Chondrocyte (in vitro differentiated cells): Measurements from ENCODE around the gene NELL2. TPM values are rescaled to one million over a fixed set of nuclear protein-coding genes. Genes with fewer than 3 reads are reported as not detected.
"Not testable (repeated sequence)": the region's sequence is repeated elsewhere in the genome, so short reads cannot be mapped to it uniquely, and the experiment has no call there.

ENCODE experiments used
- DNase-seq: peaks from one replicate; pipeline ENCODE4 v3.0.0; 2021; ENCODE audit warnings: mixed read lengths, low spot score
- H3K27ac Mint-ChIP-seq: one replicate; pipeline ENCODE4 v1.8.0; 2021; ENCODE audit warnings: mild to moderate bottlenecking, moderate library complexity, mixed read lengths; ENCODE audit not compliant: unreplicated experiment
- H3K27me3 Mint-ChIP-seq: 2 replicates; pipeline ENCODE4 v1.8.0; 2021; ENCODE audit warnings: low read depth, mixed read lengths
- H3K36me3 Mint-ChIP-seq: 2 replicates; pipeline ENCODE4 v1.8.0; 2021; ENCODE audit warnings: low read depth, mixed read lengths
- H3K4me1 Mint-ChIP-seq: 2 replicates; pipeline ENCODE4 v1.8.0; 2021; ENCODE audit warnings: low read depth, mild to moderate bottlenecking, mixed read lengths
- H3K4me3 Mint-ChIP-seq: one replicate; pipeline ENCODE4 v1.8.0; 2021; ENCODE audit warnings: mild to moderate bottlenecking, moderate library complexity, mixed read lengths; ENCODE audit not compliant: unreplicated experiment
- H3K9me3 Mint-ChIP-seq: 2 replicates; pipeline ENCODE4 v1.8.0; 2021; ENCODE audit warnings: low read depth, mixed read lengths
- CTCF ChIP-seq: fragments of 200-600 bp; sonication (generic); IDR thresholded peaks from 2 replicates; pipeline ENCODE4 v1.5.0; 2021; ENCODE audit warnings: antibody characterized with exemption, mild to moderate bottlenecking, moderate library complexity
- long read RNA-seq: library from polyadenylated mRNA; stranded (forward); transcript quantifications from one replicate; pipeline ENCODE4 v2.0.0, GENCODE V29; 2021
- total RNA-seq: library from RNA; stranded (reverse); gene quantifications from 3 replicates; pipeline ENCODE4 v1.2.1, GENCODE V29; 2021

NELL2 gene
- total RNA-seq = not detected in 3 replicates
- long read RNA-seq = 0 reads

- no peak for TF ChIP-seq CTCF
- H3K36me3 Mint-ChIP-seq = no peaks in the 10 kb centered on the region
- no peak for DNase-seq
- H3K4me1 Mint-ChIP-seq = peaks cover 20% of the 10 kb centered on the region
- H3K9me3 Mint-ChIP-seq = peaks cover 19% of the 10 kb centered on the region
- H3K4me3 Mint-ChIP-seq = peak within 1 kb of the TSS; percentile 75
- H3K27me3 Mint-ChIP-seq = peaks cover 52% of the 10 kb centered on the region
- H3K27ac Mint-ChIP-seq = no peak within 1 kb of the TSS
These were observed at the start of gene NELL2 for GRCh38 chr12:44875954-44876543. TSS of gene NELL2 (minus strand) at chr12:44876315. CDS start at chr12:44875869, 446 bp downstream.

GRCh38 chr12:44921736-44922135, 45.6 kb upstream of the NELL2 start:
- no peak for DNase-seq
- no peak for TF ChIP-seq CTCF
- Mint-ChIP-seq H3K9me3 (no peaks in the 10 kb centered on the region), H3K27ac (no peak overlapping the region), H3K27me3 (peaks cover 9% of the 10 kb centered on the region), H3K4me3 (no peak overlapping the region), H3K36me3 (no peaks in the 10 kb centered on the region), H3K4me1 (no peaks in the 10 kb centered on the region)

- no peaks in the 10 kb centered on the region for H3K36me3 Mint-ChIP-seq
- H3K9me3 Mint-ChIP-seq = no peaks in the 10 kb centered on the region
- no peak for DNase-seq
- TF ChIP-seq CTCF = no peak
- H3K27ac Mint-ChIP-seq = no peak overlapping the region
- peaks cover 16% of the 10 kb centered on the region for H3K27me3 Mint-ChIP-seq
- no peak overlapping the region for H3K4me3 Mint-ChIP-seq
- no peaks in the 10 kb centered on the region for H3K4me1 Mint-ChIP-seq
These were observed 41.0 kb upstream of the NELL2 start for GRCh38 chr12:44917141-44917540.

GRCh38 chr12:44915958-44916357, 39.8 kb upstream of the NELL2 start:
- Mint-ChIP-seq H3K27ac (no peak overlapping the region), H3K27me3 (peaks cover 16% of the 10 kb centered on the region), H3K4me1 (no peaks in the 10 kb centered on the region), H3K36me3 (no peaks in the 10 kb centered on the region), H3K4me3 (no peak overlapping the region), H3K9me3 (no peaks in the 10 kb centered on the region)
- DNase-seq = no peak
- TF ChIP-seq CTCF = no peak

- no peak overlapping the region for H3K4me3 Mint-ChIP-seq
- no peaks in the 10 kb centered on the region for H3K36me3 Mint-ChIP-seq
- peaks cover 17% of the 10 kb centered on the region for H3K9me3 Mint-ChIP-seq
- H3K4me1 Mint-ChIP-seq = no peaks in the 10 kb centered on the region
- no peak overlapping the region for H3K27ac Mint-ChIP-seq
- no peak for TF ChIP-seq CTCF
- peaks cover 2% of the 10 kb centered on the region for H3K27me3 Mint-ChIP-seq
- no peak for DNase-seq
These were observed 28.2 kb upstream of the NELL2 start for GRCh38 chr12:44904321-44904720.

GRCh38 chr12:44898108-44898507, 22.0 kb upstream of the NELL2 start:
- H3K4me3 Mint-ChIP-seq = not testable (repeated sequence)
- peaks cover 22% of the 10 kb centered on the region for H3K9me3 Mint-ChIP-seq
- DNase-seq = peak; percentile 57

More at GRCh38 chr12:44898108-44898507, 22.0 kb upstream of the NELL2 start:
- not testable (repeated sequence) for H3K27me3 Mint-ChIP-seq, H3K36me3 Mint-ChIP-seq, H3K4me1 Mint-ChIP-seq, H3K27ac Mint-ChIP-seq
